GM18907 (cell line): ENCODE data around the gene DDX51.

ENCODE experiments used
- ATAC-seq: cut with Tn5 transposase; IDR thresholded peaks from one replicate; pipeline ENCODE4 v1.9.1; 2021; ENCODE audit warnings: mild to moderate bottlenecking, moderate library complexity; ENCODE audit not compliant: unreplicated experiment

The DDX51 gene

GRCh38 chr12:132179431-132180362 is 35.6 kb upstream of the DDX51 start:
- ATAC-seq, result no peak

- no peak for ATAC-seq
Observed at GRCh38 chr12:132178801-132179401, 34.8 kb upstream of the DDX51 start.

- no peak for ATAC-seq
Observed at GRCh38 chr12:132178316-132178715, 34.2 kb upstream of the DDX51 start.

- ATAC-seq, result no peak
Observed at GRCh38 chr12:132176920-132177551, 32.9 kb upstream of the DDX51 start.

- no peak for ATAC-seq
Observed at GRCh38 chr12:132176385-132176919, 32.3 kb upstream of the DDX51 start.

GRCh38 chr12:132175496-132176384 is 31.6 kb upstream of the DDX51 start:
- no peak for ATAC-seq

GRCh38 chr12:132174839-132175490 is 30.8 kb upstream of the DDX51 start:
- ATAC-seq, result no peak

GRCh38 chr12:132174015-132174838 is 30.1 kb upstream of the DDX51 start:
- no peak for ATAC-seq

- ATAC-seq, result no peak
Observed at GRCh38 chr12:132173135-132174014, 29.3 kb upstream of the DDX51 start.

- no peak for ATAC-seq
Observed at GRCh38 chr12:132172619-132173018, 28.5 kb upstream of the DDX51 start.

GRCh38 chr12:132171968-132172521 is 27.9 kb upstream of the DDX51 start:
- ATAC-seq, result no peak

- ATAC-seq, result no peak
Observed at GRCh38 chr12:132171293-132171967, 27.3 kb upstream of the DDX51 start.

GRCh38 chr12:132170637-132171292 is 26.6 kb upstream of the DDX51 start:
- no peak for ATAC-seq

- ATAC-seq, result no peak
Observed at GRCh38 chr12:132170094-132170636, 26.0 kb upstream of the DDX51 start.

- ATAC-seq, result no peak
Observed at GRCh38 chr12:132169376-132169775, 25.3 kb upstream of the DDX51 start.

- no peak for ATAC-seq
Observed at GRCh38 chr12:132168311-132169031, 24.4 kb upstream of the DDX51 start.
